22Rv1 (cell line): ENCODE measurements around the gene PAK6.

Experiments
- H3K27ac ChIP-seq: fragments of 450-650 bp; 2 replicates; pipeline ENCODE4 v1.5.1; 2017
- ZFX ChIP-seq: fragments of 450-650 bp; IDR thresholded peaks from 2 replicates; pipeline ENCODE4 v1.6.1; 2017; ENCODE audit warnings: antibody characterized with exemption, borderline replicate concordance
- TF ChIP-seq, protein P1 (sequence below): fragments of 450-650 bp; IDR thresholded peaks from 2 replicates; pipeline ENCODE4 v1.5.1; 2017; ENCODE audit warnings: mild to moderate bottlenecking

PAK6 gene

DNA sequence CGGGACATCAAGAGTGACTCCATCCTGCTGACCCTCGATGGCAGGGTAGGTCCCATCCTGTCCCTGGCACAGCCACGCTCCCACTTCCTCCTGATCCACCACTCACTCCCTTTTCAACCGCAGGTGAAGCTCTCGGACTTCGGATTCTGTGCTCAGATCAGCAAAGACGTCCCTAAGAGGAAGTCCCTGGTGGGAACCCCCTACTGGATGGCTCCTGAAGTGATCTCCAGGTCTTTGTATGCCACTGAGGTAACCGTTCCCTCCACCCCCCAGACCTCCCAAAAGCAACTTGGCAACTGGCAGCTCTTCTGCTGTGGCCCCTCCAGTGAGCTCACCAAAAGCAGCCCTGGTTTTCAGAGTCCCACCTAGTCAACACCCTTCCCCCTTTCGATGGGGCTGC lies 34.6 kb downstream of the PAK6 start:
- H3K27ac ChIP-seq = no peak overlapping the region
- TF ChIP-seq, protein P1, sequence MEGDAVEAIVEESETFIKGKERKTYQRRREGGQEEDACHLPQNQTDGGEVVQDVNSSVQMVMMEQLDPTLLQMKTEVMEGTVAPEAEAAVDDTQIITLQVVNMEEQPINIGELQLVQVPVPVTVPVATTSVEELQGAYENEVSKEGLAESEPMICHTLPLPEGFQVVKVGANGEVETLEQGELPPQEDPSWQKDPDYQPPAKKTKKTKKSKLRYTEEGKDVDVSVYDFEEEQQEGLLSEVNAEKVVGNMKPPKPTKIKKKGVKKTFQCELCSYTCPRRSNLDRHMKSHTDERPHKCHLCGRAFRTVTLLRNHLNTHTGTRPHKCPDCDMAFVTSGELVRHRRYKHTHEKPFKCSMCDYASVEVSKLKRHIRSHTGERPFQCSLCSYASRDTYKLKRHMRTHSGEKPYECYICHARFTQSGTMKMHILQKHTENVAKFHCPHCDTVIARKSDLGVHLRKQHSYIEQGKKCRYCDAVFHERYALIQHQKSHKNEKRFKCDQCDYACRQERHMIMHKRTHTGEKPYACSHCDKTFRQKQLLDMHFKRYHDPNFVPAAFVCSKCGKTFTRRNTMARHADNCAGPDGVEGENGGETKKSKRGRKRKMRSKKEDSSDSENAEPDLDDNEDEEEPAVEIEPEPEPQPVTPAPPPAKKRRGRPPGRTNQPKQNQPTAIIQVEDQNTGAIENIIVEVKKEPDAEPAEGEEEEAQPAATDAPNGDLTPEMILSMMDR = no peak
- no peak for TF ChIP-seq ZFX

GRCh38 chr15:40274350-40275274 lies 35.7 kb downstream of the PAK6 start:
- TF ChIP-seq, protein P1 = peak; percentile 100
- TF ChIP-seq ZFX = no peak
- H3K27ac ChIP-seq = peak overlapping the region; percentile 36; the same call in 1 of the 2 replicates

DNA sequence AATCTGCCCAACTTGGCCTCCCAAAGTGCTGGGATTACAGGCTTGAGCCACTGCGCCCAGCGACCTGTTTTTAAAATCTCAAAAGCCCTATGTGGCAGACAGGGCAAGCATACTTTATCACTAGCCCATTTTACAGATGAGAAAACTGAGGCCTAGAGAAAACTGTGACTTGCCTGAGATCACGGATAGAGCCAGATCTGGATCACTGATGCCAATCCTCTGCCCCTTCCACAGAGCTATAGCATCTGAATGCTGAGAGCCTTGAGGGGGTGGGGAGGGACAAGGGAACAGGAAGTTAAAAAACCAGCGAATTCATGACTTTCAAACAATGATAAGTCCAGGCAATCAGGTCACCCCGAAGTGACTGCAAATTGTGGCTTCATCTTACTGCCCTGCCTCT lies 36.7 kb downstream of the PAK6 start:
- no peak overlapping the region for H3K27ac ChIP-seq
- TF ChIP-seq, protein P1 = no peak
- TF ChIP-seq ZFX = no peak

DNA sequence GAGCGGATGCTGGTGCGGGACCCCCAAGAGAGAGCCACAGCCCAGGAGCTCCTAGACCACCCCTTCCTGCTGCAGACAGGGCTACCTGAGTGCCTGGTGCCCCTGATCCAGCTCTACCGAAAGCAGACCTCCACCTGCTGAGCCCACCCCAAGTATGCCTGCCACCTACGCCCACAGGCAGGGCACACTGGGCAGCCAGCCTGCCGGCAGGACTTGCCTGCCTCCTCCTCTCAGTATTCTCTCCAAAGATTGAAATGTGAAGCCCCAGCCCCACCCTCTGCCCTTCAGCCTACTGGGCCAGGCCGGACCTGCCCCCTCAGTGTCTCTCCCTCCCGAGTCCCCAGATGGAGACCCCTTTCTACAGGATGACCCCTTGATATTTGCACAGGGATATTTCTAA lies 37.1 kb downstream of the PAK6 start:
- TF ChIP-seq, protein P1 = no peak
- no peak for TF ChIP-seq ZFX

GRCh38 chr15:40276927-40277326 lies 38.1 kb downstream of the PAK6 start:
- TF ChIP-seq, protein P1 = no peak
- TF ChIP-seq ZFX = no peak
- no peak overlapping the region for H3K27ac ChIP-seq

More for the DNA sequence above, 37.1 kb downstream of the PAK6 start:
- no peak overlapping the region for H3K27ac ChIP-seq

- TF ChIP-seq ZFX = no peak
- TF ChIP-seq, protein P1 = no peak
Measured at GRCh38 chr15:40277471-40277870, 38.6 kb downstream of the PAK6 start.

DNA sequence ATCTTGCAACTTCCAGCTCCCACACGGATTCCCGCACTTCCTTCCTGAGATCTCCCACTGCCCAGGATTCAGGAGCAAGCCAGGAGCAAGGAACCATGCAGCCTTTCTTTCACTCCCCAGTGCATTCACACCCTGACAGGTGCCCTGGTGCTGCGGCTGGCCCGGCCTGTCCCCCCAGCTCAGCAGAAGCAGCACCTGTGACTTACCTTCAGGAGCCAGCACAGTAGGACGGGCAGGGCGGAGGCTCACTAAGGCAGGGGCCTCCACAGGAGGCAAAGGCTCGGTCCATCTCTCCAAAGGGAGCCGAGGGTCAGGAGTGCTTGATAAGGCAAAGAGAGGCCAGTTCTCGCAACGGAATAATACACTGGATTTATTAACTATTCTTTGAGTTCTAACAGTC lies 39.2 kb downstream of the PAK6 start:
- no peak for TF ChIP-seq ZFX
- TF ChIP-seq, protein P1 = no peak
- H3K27ac ChIP-seq = no peak overlapping the region

More at GRCh38 chr15:40277471-40277870, 38.6 kb downstream of the PAK6 start:
- no peak overlapping the region for H3K27ac ChIP-seq
